GM18861 (cell line): ENCODE data around the gene MYO9B.
"Not testable (repeated sequence)": the region's sequence is repeated elsewhere in the genome, so short reads cannot be mapped to it uniquely, and the experiment has no call there.

ENCODE experiments used
- ATAC-seq: cut with Tn5 transposase; IDR thresholded peaks from one replicate; pipeline ENCODE4 v1.9.1; 2021; ENCODE audit not compliant: unreplicated experiment

MYO9B gene

DNA sequence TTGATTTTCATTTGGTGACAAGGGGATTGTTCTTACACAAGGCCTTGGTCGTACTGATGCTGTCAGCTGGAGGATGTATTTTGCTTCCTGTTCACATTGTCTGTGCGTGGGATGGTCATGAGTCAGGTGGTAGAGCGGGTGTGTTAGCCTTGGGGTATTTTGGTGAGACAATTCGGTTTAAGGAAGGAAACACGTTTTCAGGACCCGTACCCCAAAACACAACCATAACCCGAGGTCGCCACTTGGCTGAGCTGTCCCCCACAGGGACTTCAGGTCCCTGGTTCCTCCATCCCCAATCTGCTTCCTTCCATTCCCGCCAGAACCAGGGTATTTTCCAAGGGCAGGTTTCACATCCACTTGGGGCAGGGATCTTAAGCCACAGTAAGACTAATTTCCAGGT lies 15.0 kb downstream of the MYO9B start:
- ATAC-seq = no peak

GRCh38 chr19:17091758-17092333 lies 16.3 kb downstream of the MYO9B start:
- peak; percentile 49 for ATAC-seq

GRCh38 chr19:17092696-17093095 lies 17.1 kb downstream of the MYO9B start:
- ATAC-seq = no peak

DNA sequence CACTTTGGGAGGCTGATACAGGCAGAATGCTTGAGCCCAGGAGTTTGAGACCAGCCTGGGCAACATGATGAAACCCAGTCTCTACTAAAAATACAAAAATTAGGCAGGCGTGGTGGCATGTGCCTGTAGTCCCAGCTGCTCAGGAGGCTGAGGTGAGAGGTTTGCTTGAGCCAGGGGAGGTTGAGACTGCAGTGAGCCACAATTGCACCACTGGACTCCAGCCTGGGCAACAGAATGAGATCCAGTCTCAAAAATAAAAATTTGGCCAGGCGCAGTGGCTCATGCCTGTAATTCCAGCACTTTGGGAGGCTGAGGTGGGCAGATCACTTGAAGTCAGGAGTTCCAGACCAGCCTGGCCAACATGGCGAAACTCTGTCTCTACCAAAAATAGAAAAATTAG lies 19.1 kb downstream of the MYO9B start:
- ATAC-seq = not testable (repeated sequence)

DNA sequence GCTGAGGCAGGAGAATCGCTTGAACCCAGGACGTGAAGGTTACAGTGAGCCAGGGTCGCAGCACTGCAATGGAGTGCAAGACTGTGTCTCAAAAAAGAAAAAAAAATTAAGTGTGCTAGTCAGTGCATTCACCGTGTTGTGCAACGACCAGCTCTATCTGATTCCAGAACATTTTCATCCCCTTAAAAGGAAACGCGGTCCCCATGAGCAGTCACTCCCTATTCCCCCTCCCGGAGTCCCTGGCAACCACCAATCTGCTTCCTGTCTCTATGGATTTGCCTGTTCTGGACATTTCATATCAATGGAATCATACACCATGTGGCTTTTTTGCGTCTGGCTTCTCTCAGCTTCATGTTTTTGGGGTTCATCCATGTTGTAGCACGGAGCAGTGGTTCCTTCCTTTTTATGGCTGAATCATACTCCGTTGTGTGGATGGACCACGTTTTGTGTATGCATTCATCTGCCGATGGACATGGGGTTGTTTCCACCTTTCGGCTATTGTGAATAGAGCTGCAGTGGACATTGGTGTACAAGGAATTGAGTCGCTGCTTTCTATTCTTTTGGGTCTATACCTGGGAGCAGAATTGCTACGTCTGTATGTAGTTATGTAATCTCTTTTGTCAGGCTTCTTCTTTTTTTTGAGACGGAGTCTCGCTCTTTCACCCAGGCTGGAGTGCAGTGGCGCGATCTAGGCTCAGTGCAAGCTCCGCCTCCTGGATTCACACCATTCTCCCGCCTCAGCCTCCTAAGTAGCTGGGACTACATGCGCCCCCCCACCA lies 19.8 kb downstream of the MYO9B start:
- no peak for ATAC-seq

GRCh38 chr19:17097593-17098126 lies 22.1 kb downstream of the MYO9B start:
- no peak for ATAC-seq

GRCh38 chr19:17098326-17098725 lies 22.7 kb downstream of the MYO9B start:
- ATAC-seq = no peak

- no peak for ATAC-seq
Measured at GRCh38 chr19:17101686-17102628, 26.4 kb downstream of the MYO9B start.

GRCh38 chr19:17103177-17103576 lies 27.6 kb downstream of the MYO9B start:
- ATAC-seq = no peak

DNA sequence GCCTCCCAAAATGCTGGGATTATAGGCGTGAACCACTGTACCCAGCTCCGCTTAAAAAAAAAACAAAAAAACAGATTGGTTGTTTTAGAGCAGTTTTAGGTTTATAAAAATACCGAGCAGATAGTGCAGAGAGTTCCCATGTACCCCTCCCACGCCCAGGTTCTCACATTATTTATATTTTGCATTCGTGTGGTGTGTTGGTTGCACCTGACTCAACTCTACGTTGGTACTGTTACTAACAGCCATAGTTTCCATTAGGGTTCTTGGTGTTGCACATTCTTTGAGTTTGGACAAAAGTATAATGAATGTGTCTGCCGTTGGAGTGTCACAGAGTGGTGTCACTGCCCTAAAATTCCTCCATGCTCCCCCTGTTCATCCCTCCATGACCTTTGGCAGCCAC lies 29.1 kb downstream of the MYO9B start:
- ATAC-seq = no peak

DNA sequence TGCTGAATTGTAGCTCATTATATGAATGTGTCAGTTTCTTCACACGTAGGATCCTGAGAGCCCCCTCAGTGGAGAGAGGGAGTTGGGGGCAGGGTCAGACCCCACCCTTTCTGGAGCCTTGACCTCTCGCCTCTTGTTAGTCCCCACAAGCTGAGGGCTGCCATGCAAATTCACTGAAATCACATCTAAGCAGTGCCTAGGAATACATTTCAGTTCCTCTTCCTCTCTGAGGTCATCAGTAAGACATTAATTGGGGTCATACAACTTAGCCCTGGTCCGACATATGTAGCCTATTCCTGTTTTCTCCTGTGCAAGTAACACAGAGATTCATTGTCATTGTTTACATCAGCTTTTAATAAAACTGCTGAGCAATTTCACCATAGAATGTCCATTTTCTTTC lies 30.0 kb downstream of the MYO9B start:
- peak; percentile 28 for ATAC-seq

- ATAC-seq = not testable (repeated sequence)
Measured at GRCh38 chr19:17106964-17107363, 31.4 kb downstream of the MYO9B start.

DNA sequence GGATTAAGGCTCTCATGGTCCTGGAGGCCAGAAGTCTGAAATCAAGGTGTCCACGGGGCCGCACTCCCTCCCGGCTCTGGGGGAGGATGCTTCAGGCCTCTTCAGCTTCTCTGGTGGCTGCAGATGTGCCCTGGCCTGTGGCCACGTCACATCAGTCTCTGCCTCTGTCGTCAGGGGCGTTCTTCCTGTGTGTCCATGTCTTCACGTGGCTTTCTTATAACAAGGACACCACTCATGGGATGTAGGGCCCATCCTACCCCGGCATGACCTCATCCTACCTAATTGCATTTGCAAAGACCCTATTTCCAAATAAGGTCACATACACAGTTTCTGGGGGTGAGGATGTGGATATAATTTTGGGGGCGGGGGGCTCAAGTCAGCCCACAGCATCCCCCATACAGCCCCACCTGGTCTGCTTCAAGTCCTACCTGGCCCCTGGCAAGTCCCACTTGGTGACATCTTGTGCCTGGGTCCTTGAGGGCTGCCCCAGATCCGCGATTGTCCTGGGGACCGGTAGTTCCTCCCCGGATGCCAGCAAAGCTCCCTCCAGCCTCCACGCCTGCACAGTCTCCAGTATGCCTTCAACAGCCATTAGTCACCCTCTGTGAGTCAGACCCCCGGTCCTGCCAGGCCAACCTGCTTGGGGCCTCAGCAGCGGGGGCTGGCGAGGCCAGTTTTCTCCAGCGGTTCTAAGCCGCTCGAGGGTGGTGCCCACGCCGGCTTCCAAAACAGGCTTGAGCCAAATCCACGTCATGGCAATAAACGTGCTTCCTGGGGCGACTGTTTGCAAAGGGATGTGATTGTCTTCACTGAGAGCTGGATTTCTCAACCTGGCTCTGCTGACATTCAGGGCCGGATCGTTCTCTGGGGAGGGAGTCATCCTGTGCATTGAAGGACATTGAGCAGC lies 32.2 kb downstream of the MYO9B start:
- no peak for ATAC-seq

- ATAC-seq = no peak
Measured at GRCh38 chr19:17108453-17108784, 32.8 kb downstream of the MYO9B start.

DNA sequence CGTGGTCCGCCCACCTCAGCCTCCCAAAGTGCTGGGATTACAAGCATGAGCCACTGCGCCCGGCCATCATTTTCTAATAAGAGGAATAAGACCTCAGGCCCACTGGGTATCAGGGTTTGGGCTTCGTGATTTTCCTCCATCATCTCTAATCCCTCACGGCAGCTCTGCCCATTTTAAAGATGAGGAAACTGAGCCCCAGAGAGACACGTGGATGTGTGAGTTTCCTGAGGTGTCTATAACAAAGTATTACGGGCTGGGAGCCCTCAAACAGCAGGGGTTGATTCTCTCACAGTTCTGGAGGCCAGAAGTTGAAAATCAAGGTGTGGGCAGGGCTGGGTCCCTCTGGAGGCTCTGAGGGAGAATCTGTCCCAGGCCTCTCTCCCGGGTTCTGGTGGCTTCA lies 33.7 kb downstream of the MYO9B start:
- ATAC-seq = no peak

DNA sequence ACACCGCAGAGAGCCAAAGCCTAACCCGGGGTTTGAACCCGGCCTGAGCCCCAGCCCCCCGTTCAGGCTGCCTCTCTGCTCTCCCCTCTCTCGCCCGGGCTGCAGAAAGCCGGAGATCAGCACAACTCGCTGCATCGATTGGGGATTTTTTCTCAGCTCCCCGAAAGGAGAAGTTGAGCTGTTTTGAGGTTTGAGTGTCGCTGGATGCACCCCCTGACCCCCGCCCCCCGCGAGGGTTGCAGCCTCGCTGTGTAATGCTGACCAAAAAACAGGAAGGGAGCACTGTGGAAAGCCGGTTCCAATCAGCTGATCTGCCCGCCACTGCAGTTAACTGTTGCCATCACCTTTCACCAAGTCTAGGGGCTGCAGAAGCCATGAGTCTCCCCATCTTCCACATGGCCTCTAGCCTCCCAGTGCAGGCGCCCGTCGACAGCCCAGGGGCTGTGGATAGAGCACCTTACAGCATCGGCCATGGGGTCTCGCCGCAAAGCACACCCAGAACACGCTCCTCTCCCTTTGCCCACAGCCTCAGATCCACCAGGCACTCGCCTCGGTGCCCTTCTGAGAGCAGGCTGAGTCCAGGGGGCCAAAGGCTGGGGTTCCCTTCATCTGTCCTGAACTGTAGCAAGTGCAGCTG lies 34.5 kb downstream of the MYO9B start:
- peak; percentile 46 for ATAC-seq

DNA sequence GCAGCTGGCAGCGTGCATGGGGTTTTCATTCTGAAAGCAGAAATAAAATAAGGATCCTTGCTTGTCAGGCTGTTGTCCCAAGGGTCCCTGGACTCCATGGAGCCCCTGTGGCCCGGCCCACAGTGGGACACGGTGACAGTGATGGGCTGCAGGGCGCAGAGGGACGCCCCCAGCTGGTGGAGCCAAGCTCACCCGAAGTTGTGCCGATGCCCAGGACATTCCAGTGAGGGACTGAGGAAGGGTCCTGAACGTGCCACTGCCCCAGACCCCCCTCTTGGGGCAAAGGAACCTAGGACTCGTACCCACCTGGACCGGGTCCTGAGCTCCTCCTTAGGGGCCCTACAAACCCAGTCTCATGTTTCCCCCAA lies 35.0 kb downstream of the MYO9B start:
- no peak for ATAC-seq

DNA sequence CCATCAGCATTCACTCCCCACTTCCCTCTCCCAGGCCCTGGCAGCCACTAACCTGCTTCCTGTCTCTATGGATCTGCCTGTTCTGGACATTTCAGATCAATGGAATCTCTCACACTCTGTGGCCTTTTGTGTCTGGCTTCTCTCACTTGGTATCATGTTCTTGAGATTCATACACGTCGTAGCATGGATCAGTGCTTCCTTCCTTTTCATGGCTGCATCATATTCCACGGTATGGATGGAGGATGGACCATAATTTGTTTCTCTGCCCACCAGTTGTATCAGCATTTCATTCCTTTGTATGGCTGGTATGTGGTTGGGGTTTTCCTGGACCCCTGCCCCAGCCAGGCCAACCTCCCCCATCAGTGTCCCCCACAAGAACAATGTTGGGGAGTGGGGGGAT lies 36.2 kb downstream of the MYO9B start:
- ATAC-seq = no peak

DNA sequence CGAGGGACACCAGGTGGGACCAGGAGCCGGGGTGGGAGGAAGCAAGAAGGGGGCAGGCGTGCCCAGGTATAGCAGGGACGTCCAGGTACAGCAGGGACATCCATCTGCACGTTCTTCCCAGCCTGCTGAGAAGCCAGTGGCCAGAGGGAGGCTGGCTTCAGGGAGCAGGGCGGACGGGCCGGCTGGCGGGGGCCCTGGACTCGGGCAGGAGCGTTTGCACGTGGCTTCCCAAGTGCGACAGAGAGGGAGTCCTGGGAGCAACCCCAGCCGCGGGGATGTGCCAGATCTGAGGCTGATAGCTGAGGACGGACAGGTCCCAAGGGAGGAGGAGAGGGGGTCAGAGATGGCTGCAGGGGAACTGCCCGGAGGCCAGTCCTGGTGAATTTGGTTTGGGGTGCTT lies 36.7 kb downstream of the MYO9B start:
- ATAC-seq = no peak

GRCh38 chr19:17112700-17113099 lies 37.1 kb downstream of the MYO9B start:
- ATAC-seq = no peak
